Measurements from ENCODE around the gene RPL32. TPM values are rescaled to one million over a fixed set of nuclear protein-coding genes. Genes with fewer than 3 reads are reported as not detected.

Gene RPL32
- total RNA-seq, 1 experiment from 2014 or later, result 1,853 TPM

GRCh38 chr3:12818773-12819172 lies 22.6 kb downstream of the RPL32 start:
- Histone ChIP-seq H3K79me2 (ENCODE audit: insufficient read depth, low read length) (no peaks in the 10 kb centered on the region), H3K27ac (ENCODE audit: low read depth, low read length) (no peak overlapping the region), H3K9me2 (ENCODE audit: insufficient read depth) (no peaks in the 10 kb centered on the region), H3K9me3 (ENCODE audit: control insufficient read depth in 1 of 2, insufficient read depth in 1 of 2, low read depth in 1 of 2, low read length in 2 of 2) (no peaks in the 10 kb centered on the region), H3K9ac (ENCODE audit: low read length) (no peak overlapping the region), H4K20me1 (ENCODE audit: insufficient read depth) (no peaks in the 10 kb centered on the region), H3K4me2 (ENCODE audit: low read length) (no peak overlapping the region), H2AFZ (ENCODE audit: low read depth, low read length, poor library complexity, severe bottlenecking) (no peak overlapping the region), H3K4me1 (ENCODE audit: control insufficient read depth in 1 of 2, insufficient read depth in 2 of 2, low read length in 2 of 2) (no peaks in the 10 kb centered on the region), H3K27me3 (ENCODE audit: insufficient read depth, low read length) (no peaks in the 10 kb centered on the region), H3K4me3 (replicated peaks in 1 of 2; ENCODE audit: low read depth in 1 of 2, low read length in 2 of 2) (no peak overlapping the region), H3K36me3 (ENCODE audit: control insufficient read depth in 1 of 2, insufficient read depth in 2 of 2, low read length in 2 of 2) (no peaks in the 10 kb centered on the region)
- RAD21 ChIA-PET (ENCODE audit: low non-redundant PET in 1 of 2, low total read pairs in 2 of 2, uncharacterized antibody in 2 of 2, unreplicated experiment in 2 of 2), result no interaction called here
- ATAC-seq, result no peak
- POLR2A ChIA-PET, result no interaction called here
- no TSS peak for BruUV-seq (replicated peaks)
- CTCF ChIA-PET, result interaction anchor here (1.9 kb wide), 1 partner anchor 8 kb away, joined by 6 read pairs; no protein-coding TSS in a partner anchor
- TF ChIP-seq REST (IDR thresholded peaks at IDR 0.05; ENCODE audit: low read depth) (no peak), POLR2AphosphoS5 (IDR thresholded peaks at IDR 0.05; ENCODE audit: low read depth, low read length) (no peak), EGR1 (IDR thresholded peaks at IDR 0.05; ENCODE audit: low read depth) (no peak), RAD21 (IDR thresholded peaks at IDR 0.05; ENCODE audit: low read depth) (no peak), ATF3 (IDR thresholded peaks at IDR 0.05) (no peak), FOSL1 (IDR thresholded peaks at IDR 0.05; ENCODE audit: low read depth) (no peak), TCF7L2 (IDR thresholded peaks at IDR 0.05; ENCODE audit: borderline replicate concordance, extremely low read depth, insufficient read depth, insufficient read length) (no peak), EZH2phosphoT487 (IDR thresholded peaks at IDR 0.05; ENCODE audit: borderline replicate concordance) (no peak), ZFX (IDR thresholded peaks at IDR 0.05) (no peak), ZNF274 (IDR thresholded peaks at IDR 0.05; ENCODE audit: low read depth, low read length) (no peak), EZH2 (IDR thresholded peaks at IDR 0.05) (no peak), CTCF (IDR thresholded peaks at IDR 0.05 in 2 of 3, conservative IDR thresholded peaks at IDR 0.05 in 1 of 3; ENCODE audit: borderline replicate concordance in 1 of 3, insufficient read depth in 1 of 3, low read depth in 2 of 3, low read length in 2 of 3) (no peak), SP1 (IDR thresholded peaks at IDR 0.05; ENCODE audit: low read depth) (no peak), ZBTB33 (IDR thresholded peaks at IDR 0.05; ENCODE audit: extremely low read depth, insufficient replicate concordance, low read length) (no peak)
- intact Hi-C loops (cut with micrococcal nuclease), result no loop called here
- DNase-seq (ENCODE audit: low read depth, low spot score), result no peak
